ENCODE results near the gene STAM2.
"Not testable (repeated sequence)": the region's sequence is repeated elsewhere in the genome, so short reads cannot be mapped to it uniquely, and the experiment has no call there.

STAM2 gene

GRCh38 chr2:152175368-152176112 is at the start of gene STAM2:
Gene STAM2, minus strand, starts transcription at chr2:152175763. Its CDS starts 121 bp downstream, at chr2:152175642.
- DNase-seq (ENCODE audit: low spot score) = peak; percentile 91

GRCh38 chr2:152223977-152224376 is 48.4 kb upstream of the STAM2 start:
- no peak for DNase-seq (ENCODE audit: low spot score)

- no peak for DNase-seq (ENCODE audit: low spot score)
These were observed 47.5 kb upstream of the STAM2 start for GRCh38 chr2:152222975-152223637.

GRCh38 chr2:152221839-152222238 is 46.3 kb upstream of the STAM2 start:
- no peak for DNase-seq (ENCODE audit: low spot score)

- no peak for DNase-seq (ENCODE audit: low spot score)
These were observed 43.7 kb upstream of the STAM2 start for GRCh38 chr2:152219077-152219828.

GRCh38 chr2:152201466-152201830 is 25.9 kb upstream of the STAM2 start:
- DNase-seq (ENCODE audit: low spot score) = no peak

- peak; percentile 98 for DNase-seq (ENCODE audit: low spot score)
These were observed 25.3 kb upstream of the STAM2 start for GRCh38 chr2:152200565-152201465.

GRCh38 chr2:152200101-152200500 is 24.5 kb upstream of the STAM2 start:
- no peak for DNase-seq (ENCODE audit: low spot score)

GRCh38 chr2:152198499-152198898 is 22.9 kb upstream of the STAM2 start:
- DNase-seq (ENCODE audit: low spot score) = no peak

GRCh38 chr2:152197508-152198284 is 22.1 kb upstream of the STAM2 start:
- DNase-seq (ENCODE audit: low spot score) = not testable (repeated sequence)

GRCh38 chr2:152189622-152190495 is 14.3 kb upstream of the STAM2 start:
- peak; percentile 83 for DNase-seq (ENCODE audit: low spot score)

GRCh38 chr2:152186808-152187207 is 11.2 kb upstream of the STAM2 start:
- DNase-seq (ENCODE audit: low spot score) = not testable (repeated sequence)

- no peak for DNase-seq (ENCODE audit: low spot score)
These were observed 10.7 kb upstream of the STAM2 start for GRCh38 chr2:152186262-152186661.

- no peak for DNase-seq (ENCODE audit: low spot score)
These were observed 8.0 kb upstream of the STAM2 start for GRCh38 chr2:152183401-152184073.

GRCh38 chr2:152177667-152178066 is 2.1 kb upstream of the STAM2 start:
- DNase-seq (ENCODE audit: low spot score) = not testable (repeated sequence)

GRCh38 chr2:152176113-152176714 is 651 bp upstream of the STAM2 start:
- DNase-seq (ENCODE audit: low spot score) = peak; percentile 65

GRCh38 chr2:152175012-152175367 is 573 bp downstream of the STAM2 start:
- no peak for DNase-seq (ENCODE audit: low spot score)

GRCh38 chr2:152174574-152174973 is 989 bp downstream of the STAM2 start:
- DNase-seq (ENCODE audit: low spot score) = no peak

GRCh38 chr2:152173831-152174230 is 1.7 kb downstream of the STAM2 start:
- DNase-seq (ENCODE audit: low spot score) = no peak

Measured in RKO (cell line).